Adrenal gland (tissue), 5 donors: Measurements from ENCODE around the gene CMIP.

Experiments used
- CTCF ChIP-seq, 6 experiments: fragments of 450-650 bp in 4 of 6; fragments of 200-600 bp in 2 of 6; sonication (generic) in 1 of 6; IDR thresholded peaks; 1 replicate in 5 of 6; 2 replicates in 1 of 6; pipeline versions ENCODE4 v1.5.1 to v1.8.0; 2016 to 2021; ENCODE audit warnings: antibody characterized with exemption in 6 of 6, mild to moderate bottlenecking in 2 of 6, moderate library complexity in 1 of 6
- POLR2A ChIP-seq, 2 donors: fragments of 450-650 bp; IDR thresholded peaks; one replicate each; pipeline ENCODE4 v1.6.1; 2017; ENCODE audit warnings: antibody characterized with exemption in 2 of 2, mild to moderate bottlenecking in 2 of 2, moderate library complexity in 1 of 2
- donor health status: DM: no; HTN: no; CAD: no.

DNA sequence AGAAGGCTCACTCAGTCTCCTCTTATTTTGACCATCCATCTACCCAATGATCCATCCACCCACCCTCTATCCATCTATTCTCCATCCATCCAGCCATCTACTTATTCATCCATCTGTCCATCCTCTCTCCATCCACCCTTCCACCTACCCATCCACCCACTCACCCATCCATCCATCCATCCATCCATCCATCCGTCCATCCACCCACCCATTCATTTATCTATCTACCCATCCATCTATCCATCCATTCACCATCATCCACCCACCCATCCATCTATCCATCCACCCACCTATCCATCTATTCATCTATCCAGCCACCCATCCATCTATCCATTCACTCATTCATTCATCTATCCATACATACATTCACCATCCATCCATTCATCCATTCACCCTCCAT, 288.7 kb downstream of the CMIP start:
- TF ChIP-seq POLR2A (IDR thresholded peaks at IDR 0.05) (no peak), CTCF (IDR thresholded peaks at IDR 0.05) (no peak)
